ENCODE data around the gene AUTS2.

The AUTS2 gene

DNA sequence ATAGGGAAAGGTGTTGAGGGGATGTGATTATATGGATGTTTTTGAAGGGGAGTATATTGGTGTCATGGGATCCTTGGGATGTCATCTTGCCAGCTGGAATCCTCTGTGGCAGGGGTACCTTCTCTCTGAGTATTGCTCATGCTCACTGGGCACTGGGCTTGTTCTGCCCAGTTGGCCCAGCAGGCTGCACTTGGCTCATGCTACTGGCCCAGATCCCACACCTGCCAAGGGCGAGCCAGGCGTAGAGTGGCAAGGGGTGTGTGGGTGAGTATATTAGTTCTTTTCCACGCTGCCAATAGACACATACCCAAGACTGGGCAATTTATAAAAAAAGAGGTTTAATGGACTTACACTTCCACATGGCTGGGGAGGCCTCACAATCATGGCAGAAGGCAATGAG is 311.9 kb downstream of the AUTS2 start:
- DNase-seq = no peak

DNA sequence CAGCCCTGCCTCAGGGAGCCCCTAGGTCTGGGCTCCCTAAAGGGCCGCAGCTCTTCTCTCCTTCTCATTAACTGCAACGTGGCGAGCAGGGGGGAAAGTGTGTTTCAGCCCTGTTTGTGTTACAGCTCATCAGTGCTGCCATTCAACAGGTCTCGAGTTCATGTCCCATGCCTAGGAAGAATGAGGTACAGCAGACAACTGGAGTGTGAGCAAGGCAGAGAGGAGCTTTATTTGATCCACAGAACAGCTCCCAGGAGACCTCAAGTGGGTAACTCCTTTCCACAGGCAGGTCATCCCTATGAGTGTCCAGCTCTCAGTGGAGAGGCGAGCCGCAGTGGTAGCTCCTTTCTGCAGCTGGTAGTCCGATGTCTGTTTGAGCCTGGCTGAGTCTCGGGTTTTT is 313.1 kb downstream of the AUTS2 start:
- DNase-seq = no peak

DNA sequence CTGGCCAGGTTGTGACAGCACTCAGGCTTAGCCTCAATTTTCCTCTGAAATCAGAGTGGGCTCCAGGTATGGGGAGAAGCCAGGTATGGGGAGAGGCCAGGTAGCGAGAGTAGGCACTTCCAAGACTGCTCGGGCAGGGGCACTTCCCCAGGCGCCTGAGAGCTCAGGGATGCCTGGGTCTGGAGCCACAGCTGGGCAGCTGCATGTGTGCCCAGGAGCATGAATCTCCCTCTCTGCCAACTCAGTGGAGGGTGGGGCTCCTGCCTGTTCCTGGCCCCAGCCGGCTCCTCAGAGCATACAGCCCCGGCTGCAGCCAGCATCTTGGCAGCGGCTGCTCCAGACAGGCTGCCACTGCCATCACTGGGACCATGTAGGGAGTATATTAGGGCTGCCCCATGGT is 313.9 kb downstream of the AUTS2 start:
- DNase-seq = no peak

DNA sequence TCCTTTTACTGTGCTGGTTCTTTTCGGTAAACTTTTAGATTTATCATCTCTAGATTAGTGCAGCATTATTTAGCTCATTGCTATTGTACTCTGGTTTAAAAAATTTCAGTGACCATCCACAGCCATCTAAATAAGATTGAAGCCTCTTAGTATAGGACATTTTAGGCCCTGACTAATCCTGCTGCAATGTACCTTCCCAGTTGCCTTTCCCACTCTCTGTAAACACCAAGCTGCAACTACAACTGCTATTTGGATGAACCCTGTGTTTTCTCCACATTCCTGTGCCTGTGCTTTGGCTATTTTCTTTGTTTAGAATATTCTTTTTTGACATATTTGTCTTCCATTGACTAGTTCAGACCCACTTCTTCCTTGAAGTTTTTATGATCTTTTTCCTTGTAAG is 314.6 kb downstream of the AUTS2 start:
- DNase-seq = no peak

DNA sequence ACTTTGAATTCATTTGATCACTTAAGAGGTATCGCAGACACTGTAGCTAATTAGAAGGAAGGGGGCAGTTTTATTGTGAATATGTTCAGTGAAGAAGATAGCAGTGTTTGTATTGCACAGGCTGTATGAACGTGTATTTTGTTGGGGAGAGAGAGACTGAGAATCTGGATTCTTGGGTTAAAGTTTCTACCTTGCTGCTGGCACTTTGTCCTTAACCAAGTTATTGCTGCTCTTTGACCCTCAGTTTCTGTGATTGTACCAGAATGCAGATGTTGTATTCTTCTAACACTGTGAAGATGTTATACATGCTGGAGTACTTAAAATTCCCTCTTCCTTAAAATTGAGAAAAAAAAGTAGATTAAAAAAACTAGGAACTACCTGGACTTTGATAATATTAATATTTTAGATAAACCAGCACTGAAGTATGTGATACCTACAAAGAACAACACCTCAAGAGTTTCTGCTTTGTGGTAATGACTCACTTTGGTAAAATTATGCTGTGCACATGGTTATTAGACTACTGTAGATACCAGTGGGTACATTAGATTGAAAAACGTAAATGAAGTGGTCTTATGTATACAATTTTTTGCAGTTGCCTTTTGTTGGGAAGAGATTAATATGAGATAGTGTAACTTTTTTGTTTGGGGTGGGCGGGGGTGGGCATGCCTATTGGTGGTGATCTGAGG is 321.3 kb downstream of the AUTS2 start:
- no peak for DNase-seq

DNA sequence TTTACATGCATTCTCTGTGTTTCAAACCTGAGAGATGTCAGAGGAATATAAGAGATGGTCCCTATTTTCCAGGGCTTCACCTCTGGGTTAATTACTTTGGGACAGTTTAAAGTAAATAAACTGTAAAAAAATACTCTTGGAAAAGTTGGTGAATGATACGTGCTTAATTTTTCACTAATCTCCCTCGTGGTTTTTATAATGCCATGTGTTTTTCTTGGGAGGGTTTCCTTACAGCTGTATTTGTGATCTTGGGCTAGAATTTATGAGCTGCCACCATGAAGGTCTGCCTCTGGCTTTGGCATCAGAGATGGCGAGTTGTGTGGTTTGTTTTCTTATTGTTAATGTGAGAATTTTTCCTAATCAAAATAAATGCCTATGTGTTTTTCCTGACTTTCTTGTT is 322.5 kb downstream of the AUTS2 start:
- DNase-seq = no peak

DNA sequence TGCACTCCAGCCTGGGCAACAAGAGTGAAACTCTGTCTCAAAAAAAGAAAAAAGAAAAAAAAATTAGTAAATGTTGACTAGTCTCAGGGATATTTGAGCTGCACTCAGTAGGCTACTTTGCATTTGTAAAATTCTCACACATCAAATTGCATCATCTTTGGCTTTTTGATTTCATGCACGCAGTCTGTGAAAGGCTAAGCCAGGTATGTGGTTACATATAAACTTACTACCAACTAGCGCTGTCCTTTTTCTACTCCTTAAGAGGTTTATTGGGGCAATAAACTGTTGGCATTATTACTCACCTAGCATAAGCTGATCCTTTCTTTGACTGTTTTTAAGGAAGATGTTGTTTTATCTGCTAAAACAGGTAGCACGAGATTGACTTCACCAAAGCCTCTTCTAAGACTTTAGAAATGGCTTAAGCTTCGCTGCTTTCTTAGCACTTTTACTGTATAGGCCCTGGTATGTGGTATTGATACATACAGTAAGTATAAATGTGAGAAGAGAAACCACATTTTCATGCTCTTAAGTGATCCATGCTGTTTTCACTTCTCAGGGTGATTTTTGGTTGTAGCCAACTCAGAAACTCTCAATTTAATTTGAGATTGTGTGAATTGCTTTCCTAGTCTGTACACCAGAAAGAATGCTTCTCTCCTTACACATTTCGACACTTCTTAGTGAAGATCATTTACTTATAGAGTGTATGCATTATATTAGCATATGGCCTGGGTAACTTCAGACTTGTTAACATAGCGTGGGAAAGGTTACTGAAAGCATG is 323.9 kb downstream of the AUTS2 start:
- DNase-seq = no peak

DNA sequence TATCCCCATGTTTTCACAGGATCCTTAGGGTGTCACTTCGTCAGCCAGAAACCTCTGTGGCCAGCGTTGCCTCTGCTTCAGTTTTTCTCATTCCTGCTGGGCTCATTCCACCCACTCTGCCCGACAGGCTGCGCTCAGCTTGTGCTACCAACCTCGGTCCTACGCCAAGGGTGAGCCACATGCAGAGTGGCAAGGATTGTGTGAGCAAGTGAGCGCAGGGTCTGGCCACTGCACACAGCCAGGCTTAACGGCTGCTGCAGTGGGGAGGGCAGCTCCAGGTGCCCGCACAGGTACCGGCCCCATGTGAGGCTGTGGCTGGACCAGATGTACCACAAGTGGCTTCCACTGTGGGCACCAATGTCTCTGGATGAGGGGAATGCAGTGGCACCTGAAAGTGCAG is 329.2 kb downstream of the AUTS2 start:
- no peak for DNase-seq

DNA sequence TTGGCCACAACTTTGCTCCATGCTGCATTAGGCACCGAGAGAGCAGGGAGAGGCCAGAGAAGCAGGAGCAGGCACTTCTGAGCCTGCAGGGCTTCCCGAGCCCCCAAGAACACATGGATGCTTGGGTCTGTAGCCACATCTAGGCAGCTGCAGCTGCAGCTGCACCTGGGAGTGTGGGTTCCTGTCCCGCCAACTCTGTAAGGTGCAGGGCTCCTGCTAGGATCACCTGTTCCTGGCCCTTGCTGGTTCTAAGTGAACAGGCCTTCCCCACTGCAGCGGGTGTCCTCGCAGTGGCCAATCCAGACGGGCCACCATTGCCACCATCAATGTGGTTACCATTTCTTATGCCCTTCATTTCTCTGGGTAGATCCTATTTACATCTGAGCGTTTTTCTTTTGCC is 330.3 kb downstream of the AUTS2 start:
- DNase-seq = no peak

DNA sequence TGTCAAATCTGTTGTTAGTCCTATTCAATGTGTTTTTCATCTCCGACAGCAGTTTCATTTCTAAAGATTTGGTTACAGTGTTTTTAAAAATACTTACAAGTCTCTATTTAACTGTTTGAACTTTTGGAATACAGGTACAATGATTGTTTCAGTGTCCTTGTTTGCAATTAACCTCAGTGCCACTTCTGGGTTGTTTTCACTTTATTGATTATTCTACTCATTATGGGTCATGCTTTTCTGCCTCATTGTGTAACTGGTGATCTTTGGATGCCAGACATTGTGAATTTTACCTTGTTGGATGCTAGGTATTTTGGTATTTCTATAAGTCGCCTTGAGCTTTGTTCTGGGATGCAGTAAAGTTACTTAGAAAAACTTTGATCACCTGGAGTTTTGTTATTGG is 331.3 kb downstream of the AUTS2 start:
- DNase-seq = no peak

DNA sequence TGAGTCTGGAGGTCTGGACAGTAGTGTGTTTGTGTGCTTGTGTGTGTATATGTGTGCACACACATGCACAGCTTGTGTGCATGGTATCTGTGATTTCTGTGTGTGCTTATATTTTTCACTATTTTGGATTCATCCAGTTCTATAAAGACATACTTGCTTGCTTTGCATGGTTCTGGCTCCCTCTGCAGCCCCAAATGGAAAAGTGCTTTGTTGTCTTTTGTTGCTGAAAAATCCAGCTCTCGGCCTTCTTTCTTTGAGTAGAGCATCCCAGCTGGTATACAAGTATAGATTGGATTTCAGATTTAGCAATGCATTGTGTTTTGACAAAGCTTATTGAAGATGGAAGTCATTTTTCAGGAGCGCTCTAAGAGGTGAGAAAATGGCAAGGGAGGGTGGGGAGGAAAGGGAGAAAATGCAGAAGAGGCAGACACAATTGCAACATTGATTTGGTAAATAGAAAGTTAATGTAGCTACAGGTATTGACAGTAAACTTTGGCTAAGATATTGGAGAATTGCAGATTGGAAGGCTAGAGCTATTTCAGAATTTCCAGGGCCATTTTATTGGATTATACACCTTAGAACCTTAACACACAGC is 333.9 kb downstream of the AUTS2 start:
- DNase-seq = peak; percentile 79

DNA sequence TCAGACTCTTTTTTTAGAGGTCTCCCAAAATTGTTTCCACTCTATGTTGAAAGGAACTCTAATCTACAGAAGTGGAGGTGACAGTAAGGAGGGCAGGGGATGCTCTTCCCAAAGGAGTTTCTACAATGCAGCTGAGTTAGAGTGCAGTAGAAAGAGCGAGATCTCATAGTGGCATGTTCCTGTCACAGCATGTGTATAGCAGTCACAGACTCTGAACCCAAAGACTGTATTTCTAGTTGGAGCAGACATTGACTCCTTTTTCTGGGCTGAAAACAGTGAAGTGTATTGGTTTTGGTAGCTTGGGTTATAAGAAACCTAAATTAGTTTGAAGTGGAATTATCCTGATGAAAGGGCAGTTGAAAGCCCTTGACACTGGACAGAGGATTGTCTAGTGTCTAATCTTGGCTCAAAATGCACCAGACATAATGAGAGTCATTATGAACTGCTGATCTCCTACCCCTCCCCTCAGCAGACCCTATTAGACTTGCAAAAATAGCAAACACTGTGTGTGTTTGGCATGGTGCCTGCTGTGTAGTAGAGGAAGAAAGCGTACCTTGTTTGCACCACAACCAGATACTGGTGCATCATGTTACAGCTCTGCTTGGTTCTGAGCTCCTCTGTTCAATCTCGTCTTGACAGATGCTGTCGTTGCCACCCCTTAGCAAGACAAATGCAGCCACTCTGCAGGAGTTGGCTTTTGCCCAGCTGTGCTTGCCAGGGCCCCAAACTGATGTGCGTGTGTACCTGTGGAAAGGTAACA is 336.0 kb downstream of the AUTS2 start:
- peak; percentile 97 for DNase-seq

DNA sequence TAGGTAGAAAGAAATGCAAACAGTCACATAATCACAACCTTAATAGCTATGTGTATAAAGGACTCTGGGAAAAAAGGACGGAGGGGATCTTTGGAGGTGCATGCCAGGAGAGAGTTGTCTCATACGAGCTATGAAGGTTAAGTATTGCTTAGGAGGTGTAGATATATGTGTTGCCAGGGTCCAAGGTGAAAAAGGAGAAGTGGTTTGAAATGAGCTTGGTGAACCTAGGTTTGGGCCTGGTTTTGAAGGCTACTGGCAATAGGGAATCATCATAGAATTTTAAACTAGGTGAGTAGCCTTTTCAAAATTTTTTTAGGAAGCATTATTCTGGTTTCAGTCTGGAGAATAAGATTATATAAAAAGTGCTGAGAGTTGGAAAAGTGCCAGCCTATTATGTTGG is 336.8 kb downstream of the AUTS2 start:
- DNase-seq = peak; percentile 70

DNA sequence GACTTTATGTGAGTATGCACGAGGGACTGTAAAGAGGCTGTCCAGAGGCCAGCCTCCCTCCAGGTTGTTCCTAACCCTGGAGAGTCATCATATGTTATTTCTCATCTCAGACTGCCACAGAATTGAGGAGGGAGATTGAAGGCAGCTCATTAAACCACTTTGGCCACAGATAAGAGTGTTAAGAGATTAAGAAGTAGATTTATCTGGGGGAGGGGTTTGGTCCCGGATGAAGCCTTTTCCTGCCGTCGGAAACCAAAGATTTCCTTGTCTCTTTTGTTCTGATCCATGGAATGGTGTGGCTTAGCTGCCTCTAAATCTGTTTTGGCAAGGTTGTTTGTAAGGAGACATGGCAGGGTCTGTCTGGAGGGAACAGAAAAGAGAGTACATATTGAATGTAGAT is 338.8 kb downstream of the AUTS2 start:
- DNase-seq = no peak

DNA sequence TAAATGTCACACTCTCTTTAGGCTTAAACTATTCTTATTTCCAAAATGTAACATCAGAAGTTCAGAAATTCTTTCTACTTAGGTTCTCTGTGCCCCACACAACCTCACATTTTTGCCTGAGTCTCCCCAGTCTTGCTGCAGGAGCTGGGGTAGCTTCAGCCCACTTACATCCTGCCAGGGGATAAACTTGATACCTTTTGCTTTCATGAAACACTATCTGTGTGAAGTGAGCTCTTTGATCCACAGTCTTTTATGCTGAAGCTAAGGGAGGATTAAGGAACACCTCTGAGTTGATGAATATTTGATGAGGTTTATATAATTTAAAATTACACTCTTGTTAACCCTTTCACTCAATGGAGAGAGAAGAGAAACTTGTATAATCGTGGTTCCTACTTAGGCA is 341.0 kb downstream of the AUTS2 start:
- peak; percentile 10 for DNase-seq

DNA sequence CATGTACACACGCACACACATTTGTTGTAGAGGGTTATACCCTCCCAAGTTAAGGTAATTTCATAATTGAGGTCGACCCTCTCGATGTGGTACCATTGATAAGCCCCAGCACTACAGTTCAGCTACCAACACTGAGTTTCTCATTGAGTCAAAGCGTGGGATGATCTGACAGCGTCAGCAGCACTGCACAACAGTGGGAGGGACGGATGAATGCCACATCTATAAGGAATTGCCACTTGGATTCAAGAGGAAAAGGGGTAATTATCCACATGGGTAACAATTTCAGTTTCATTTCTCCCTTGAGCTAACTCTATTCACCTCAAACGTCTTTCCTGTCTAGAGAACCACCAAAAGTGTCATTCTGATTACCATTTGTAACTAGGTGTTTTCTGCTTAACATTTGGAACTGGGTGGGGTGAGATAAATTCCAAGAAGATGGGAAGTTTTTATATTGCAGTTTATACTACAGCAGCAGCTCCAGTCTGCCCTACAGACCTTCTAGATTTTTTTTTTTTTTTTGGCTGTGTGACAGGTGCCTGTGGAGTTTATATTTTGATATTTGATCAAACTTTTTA is 342.9 kb downstream of the AUTS2 start:
- no peak for DNase-seq

DNA sequence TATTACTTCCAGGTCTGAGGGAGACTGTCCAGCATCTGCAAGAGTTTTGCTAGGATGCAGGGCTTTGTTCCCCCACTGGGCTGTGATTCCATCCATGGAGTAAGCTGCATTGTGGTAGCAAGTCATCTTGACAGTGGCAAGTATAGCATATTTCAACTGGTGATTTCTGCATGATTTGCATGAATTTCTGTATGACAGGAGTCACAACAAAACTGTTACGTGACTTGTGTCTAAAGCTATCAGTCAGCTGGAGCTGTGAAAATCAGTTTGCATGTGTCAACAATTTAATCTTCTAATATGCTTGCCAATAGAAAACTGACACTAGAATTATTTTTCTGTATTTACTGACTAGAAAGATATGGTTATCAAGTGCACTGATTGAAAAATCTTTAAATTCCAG is 344.3 kb downstream of the AUTS2 start:
- no peak for DNase-seq

DNA sequence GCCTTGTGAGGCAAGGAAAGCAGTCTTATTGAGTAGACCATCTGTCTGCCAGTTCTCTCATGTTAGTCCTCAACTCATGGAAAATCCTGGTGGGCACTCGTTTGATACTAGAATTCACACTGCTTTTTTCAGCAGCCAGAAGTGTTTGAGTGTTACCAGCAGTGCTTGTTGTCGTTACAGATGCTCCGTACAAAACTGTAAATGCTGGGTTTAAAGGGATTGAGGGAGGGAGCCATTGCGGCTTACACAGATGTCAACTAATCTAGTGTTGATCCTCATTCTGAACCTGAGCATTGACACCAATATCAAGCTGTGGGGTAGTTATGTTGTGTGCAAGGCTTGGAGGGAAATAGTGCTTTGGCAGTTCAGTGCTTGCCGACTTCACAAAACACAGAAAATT is 348.6 kb downstream of the AUTS2 start:
- DNase-seq = no peak

DNA sequence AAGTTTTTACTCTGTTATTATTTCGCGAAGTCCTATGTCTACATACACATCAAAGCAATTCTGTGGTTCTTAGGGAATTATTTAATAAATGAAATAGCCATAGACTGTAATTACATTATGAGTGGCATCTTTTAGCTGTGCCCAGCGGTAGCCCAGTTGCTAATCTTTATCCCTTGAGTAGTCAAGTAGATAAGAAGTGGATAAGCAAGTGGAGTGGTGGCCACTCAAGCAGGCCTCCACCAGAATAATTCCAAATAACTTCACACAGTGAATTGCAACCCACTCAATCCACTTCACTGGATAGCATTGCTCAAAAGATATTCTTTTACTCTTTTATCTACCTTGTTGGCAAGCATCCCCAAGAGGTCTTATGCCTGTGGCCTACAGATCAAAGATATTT is 349.7 kb downstream of the AUTS2 start:
- DNase-seq = no peak

DNA sequence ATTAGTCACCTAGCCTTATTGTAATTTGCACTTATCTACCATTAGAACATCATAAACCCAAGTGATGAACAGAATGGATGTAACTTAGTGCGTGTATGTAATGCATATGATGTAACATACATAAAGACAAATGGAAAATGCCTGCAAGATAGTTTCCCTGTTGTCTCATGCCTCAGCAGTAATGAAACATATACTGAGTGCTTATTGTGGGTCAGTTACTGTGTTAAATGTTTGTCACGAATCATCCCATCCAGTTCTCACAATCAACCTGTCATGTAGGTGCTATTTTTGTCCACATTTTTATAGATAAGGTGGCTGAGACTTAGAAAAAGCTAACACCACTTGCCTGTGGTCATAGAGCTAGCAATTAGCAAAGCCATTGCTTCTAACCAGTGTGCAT is 350.8 kb downstream of the AUTS2 start:
- no peak for DNase-seq

DNA sequence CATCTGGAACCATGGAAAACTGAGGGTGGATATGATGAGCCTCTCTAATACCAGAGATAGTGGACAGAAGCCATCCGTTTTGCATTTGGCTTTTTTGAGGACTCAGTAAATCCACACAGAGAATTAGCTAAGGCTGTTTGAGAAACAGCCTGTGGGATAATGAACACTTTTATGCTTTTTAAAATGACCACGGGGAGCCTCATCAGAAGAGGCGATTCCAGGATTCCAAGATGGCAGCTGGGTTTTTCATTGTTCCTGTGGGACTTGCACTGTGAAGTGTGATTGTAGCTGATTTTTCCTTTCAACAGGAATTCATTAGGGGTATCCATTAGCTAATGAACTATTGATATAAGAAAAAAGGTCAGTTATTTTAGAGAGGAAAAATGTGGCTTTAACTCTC is 353.2 kb downstream of the AUTS2 start:
- DNase-seq = no peak

DNA sequence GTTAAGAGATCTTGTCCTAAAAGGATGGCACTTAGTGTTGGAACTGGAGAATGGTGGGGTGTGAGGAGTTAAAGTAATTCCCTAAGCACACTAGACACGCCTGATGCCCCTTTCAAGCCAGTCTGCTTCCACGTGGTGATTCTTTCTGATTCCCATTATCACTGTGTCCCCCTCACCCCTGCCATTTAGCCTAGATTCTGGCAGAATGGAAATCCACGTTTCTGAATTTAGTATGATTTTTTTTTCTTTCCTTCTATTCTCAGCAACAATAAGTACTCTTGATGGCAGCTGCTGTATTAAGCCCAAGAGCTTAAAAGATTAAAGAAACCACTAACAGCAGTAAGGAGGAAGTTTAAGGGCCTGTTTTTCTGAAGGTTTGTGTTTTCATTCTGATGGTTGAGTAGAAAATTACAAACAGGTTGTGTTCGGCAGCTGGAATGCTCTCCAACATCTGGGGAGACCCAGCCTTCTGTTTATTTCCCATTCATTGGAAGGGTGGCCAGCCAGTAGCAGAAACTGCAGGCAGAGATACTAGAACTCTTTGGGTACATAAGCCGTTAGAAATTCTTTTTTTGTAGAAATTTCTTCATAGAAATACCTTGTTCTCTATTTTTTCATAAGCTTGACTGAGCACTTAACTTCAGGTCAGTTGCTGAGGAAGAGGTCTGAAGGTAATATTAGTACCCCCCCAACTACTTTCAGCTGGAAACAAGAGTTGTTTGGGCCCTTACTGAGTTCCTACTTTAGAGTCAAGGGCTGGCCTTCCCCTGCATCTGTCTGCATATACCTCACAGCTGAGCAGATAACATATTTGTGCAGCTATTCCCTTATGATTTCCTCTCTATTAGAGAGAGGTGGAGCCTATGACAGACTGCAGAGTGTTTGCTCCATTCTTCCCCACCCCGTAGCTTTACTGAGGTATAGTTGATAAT is 355.1 kb downstream of the AUTS2 start:
- no peak for DNase-seq

Data from NCI-H1092 treated with DMSO at 0.1 percent for 48 hours (cell line).